ENCODE data around the gene DEPP1. TPM values are rescaled to one million over a fixed set of nuclear protein-coding genes. Genes with fewer than 3 reads are reported as not detected.

Gene DEPP1
- total RNA-seq, 1 donor from 2014 or later, result 4.6 TPM

Other genes with a start within 250 kb of the DEPP1 start
- not detected in 2 replicates for gene TMEM72, start 67.5 kb downstream of the DEPP1 start, total RNA-seq
- 1.3 and 2.5 TPM in 2 replicates for gene RASSF4, start 19.0 kb downstream of the DEPP1 start, total RNA-seq
- 23.1 and 25.6 TPM in 2 replicates for gene ZNF22, start 22.1 kb upstream of the DEPP1 start, total RNA-seq